KOPT-K1 (cell line): ENCODE results near the gene DAPL1.
"Not testable (repeated sequence)": the region's sequence is repeated elsewhere in the genome, so short reads cannot be mapped to it uniquely, and the experiment has no call there.

Source experiments
- H3K27ac ChIP-seq: fragments of 200-600 bp; sonication (generic); 2 replicates; pipeline ENCODE4 v1.5.1; 2016; ENCODE audit warnings: antibody characterized with exemption, mild to moderate bottlenecking, low read depth, low read length; ENCODE audit not compliant: poor library complexity, severe bottlenecking
- H3K36me3 ChIP-seq: fragments of 200-600 bp; sonication (generic); 2 replicates; pipeline ENCODE4 v1.5.1; 2017; ENCODE audit warnings: antibody characterized with exemption, mild to moderate bottlenecking, low read length, moderate library complexity; ENCODE audit not compliant: insufficient read depth
- H3K9me3 ChIP-seq: fragments of 200-600 bp; sonication (generic); 2 replicates; pipeline ENCODE4 v1.5.1; 2017; ENCODE audit warnings: antibody characterized with exemption, low read length, mild to moderate bottlenecking; ENCODE audit not compliant: insufficient read depth, poor library complexity, severe bottlenecking

DAPL1 gene

DNA sequence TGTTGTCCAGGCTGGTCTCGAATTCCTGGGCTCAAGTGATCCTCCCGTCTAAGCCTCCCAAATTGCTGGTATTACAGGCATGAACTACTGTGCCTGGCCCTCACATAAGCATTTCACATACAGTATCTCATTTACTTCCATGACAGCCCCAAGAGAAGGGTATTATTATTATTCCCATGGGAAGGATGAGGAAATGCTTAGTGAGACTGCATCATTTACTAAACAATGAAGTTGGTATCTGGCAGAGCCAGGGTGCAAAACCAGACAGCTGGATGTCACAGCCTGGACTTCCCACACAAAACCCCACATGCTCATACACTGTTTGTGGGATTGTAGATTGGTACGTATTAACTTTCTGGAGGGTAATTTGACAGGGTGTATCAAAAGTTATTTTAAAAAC, 29.9 kb downstream of the DAPL1 start:
- Histone ChIP-seq H3K27ac (no peak overlapping the region), H3K36me3 (no peaks in the 10 kb centered on the region), H3K9me3 (no peaks in the 10 kb centered on the region)

GRCh38 chr2:158826965-158827364, 31.8 kb downstream of the DAPL1 start:
- H3K27ac ChIP-seq: no peak overlapping the region
- no peaks in the 10 kb centered on the region for H3K9me3 ChIP-seq
- no peaks in the 10 kb centered on the region for H3K36me3 ChIP-seq

GRCh38 chr2:158828378-158829164, 33.5 kb downstream of the DAPL1 start:
- Histone ChIP-seq H3K9me3 (no peaks in the 10 kb centered on the region), H3K36me3 (no peaks in the 10 kb centered on the region), H3K27ac (no peak overlapping the region)

DNA sequence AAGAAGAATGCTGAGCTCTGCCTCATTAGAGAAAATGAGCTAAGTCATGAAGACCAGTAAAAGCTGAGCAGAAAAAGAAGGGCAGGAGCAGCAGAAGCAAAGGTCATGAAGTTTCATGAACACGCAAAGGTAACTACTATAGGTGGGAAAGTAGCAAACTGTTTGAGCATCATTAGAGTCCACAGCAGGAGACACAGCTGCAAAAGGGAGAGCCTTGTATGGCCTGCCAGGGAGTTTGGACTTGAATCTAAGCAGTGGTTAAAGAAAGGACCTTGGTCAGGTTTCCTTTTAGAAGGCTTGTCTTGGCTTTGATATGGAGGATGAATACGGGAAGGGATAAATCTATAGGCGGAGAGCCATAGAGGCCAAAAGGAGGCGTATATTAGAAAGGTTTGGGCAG, 34.0 kb downstream of the DAPL1 start:
- Histone ChIP-seq H3K9me3 (no peaks in the 10 kb centered on the region), H3K27ac (no peak overlapping the region), H3K36me3 (no peaks in the 10 kb centered on the region)

DNA sequence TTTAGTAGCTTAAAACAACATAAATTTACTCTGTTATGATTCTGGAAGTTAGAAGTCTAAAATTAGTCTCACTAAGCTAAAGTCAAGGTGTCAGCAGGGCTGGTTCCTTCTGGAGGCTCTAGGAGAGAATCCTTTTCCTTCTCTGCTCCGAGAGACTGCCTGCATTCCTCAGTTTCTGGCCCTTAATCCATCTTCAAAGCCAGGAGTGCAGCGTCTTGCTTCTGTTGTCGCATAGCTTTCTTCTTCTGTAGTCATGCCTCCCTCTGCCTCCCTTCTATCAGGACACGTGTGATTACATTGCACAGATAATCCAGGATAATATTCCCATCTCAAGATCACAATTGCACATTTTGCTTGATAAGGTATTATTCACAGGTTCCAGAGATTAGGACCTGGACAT, 35.1 kb downstream of the DAPL1 start:
- Histone ChIP-seq H3K36me3 (no peaks in the 10 kb centered on the region), H3K27ac (no peak overlapping the region), H3K9me3 (no peaks in the 10 kb centered on the region)

GRCh38 chr2:158835431-158835830, 40.3 kb downstream of the DAPL1 start:
- no peaks in the 10 kb centered on the region for H3K36me3 ChIP-seq
- H3K27ac ChIP-seq: no peak overlapping the region
- H3K9me3 ChIP-seq: no peaks in the 10 kb centered on the region

DNA sequence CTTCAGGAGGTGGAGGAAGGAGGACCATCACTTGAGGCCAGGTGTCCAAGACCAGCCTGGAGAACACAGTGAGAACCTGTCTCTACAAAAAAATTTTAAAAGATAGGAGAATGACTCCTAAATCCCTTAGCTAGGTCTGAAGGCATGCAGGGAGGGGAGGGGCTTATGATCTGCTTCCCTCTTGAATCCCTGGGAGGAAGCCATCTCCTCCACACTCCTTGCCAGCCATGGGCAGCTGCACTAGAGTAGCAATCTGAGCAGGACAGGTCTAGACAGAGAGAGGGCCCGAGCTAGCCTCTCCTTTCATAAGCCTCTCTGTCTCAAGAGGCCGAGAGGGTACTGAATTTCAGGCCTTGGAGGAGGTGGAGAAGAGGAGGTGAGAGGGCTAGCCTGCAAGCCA, 42.5 kb downstream of the DAPL1 start:
- Histone ChIP-seq H3K27ac (no peak overlapping the region), H3K36me3 (no peaks in the 10 kb centered on the region), H3K9me3 (no peaks in the 10 kb centered on the region)

DNA sequence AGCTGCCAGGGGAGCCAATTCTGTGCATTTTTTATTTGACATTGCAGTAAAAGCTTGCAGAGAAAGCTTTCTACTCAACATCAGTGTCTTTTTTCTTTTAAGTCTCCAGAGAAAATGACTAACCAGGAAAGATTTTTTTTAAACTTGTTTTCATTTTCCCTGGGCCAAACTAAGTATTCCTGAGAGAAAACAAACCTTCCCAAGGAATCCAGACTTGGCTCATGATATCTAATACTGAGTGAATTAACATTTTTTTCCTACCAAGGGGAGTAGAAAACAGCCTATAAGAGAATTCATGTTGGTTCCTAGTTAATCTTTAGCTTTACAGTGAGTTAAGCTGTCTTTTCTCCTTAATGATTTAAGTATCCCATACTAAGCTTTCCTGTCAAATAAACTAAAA, 46.7 kb downstream of the DAPL1 start:
- no peak overlapping the region for H3K27ac ChIP-seq
- no peaks in the 10 kb centered on the region for H3K9me3 ChIP-seq
- no peaks in the 10 kb centered on the region for H3K36me3 ChIP-seq

DNA sequence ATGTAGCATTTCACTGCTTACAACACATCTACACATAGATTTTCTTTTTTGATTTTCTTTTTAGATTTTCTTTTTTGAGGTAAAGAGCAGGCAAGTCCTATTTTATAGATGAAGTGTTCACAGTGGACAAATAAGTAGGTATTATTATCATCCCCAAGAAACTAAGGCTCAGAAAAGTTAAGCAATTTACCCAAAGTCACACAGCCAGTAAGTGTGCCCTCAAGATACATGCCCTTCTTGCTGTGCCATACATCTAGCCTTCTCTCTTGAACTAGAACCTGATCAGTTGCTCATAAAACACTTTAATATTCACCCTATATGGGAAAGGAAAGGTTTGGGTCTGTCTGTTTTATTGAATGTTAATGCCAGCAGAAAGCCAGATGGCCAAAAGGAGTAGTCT, 50.3 kb downstream of the DAPL1 start:
- Histone ChIP-seq H3K36me3 (no peaks in the 10 kb centered on the region), H3K9me3 (no peaks in the 10 kb centered on the region), H3K27ac (no peak overlapping the region)

DNA sequence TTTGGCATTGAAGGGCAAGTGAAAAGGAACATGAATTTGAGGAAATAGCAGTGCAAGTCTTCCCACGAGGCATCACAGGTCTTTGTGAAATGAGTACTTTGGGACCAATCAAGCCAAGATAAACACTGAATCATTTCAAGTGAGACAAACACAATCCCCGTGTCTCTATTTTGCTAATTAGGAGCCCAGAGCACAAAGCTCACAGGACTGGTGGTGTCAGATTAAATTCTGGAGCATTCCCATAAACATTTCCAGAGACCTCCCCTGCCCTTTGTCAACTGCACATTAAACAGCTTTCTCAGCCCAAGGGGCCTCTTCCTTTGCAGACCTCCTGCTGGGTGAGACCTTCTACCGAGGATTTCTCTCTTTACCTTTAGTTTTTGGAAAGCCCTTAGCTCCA, 50.7 kb downstream of the DAPL1 start:
- Histone ChIP-seq H3K36me3 (no peaks in the 10 kb centered on the region), H3K9me3 (no peaks in the 10 kb centered on the region), H3K27ac (no peak overlapping the region)

GRCh38 chr2:158847526-158847925, 52.4 kb downstream of the DAPL1 start:
- not testable (repeated sequence) for H3K9me3 ChIP-seq, H3K36me3 ChIP-seq, H3K27ac ChIP-seq

- not testable (repeated sequence) for H3K36me3 ChIP-seq, H3K9me3 ChIP-seq
Observed at GRCh38 chr2:158848031-158848970, 53.2 kb downstream of the DAPL1 start.

DNA sequence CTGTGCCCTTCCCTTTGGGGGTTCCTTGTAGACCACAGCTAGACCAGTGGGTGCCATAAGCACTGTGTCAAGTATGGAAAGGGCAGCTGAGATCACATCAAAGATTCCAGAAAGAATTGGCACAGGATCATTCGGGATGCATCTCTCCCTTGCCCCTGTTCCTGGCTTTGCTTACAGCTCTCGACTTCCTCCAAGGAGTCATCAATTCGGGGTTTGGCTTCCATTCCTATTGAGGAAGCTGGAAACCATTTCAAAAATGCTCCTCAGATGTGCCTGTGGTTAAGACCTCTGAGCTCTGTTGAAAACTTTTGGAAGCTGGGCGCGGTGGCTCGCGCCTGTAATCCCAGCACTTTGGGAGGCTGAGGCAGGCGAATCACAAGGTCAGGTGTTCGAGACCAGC, 65.1 kb downstream of the DAPL1 start:
- not testable (repeated sequence) for H3K9me3 ChIP-seq, H3K36me3 ChIP-seq, H3K27ac ChIP-seq

More at GRCh38 chr2:158848031-158848970, 53.2 kb downstream of the DAPL1 start:
- H3K27ac ChIP-seq: not testable (repeated sequence)

DNA sequence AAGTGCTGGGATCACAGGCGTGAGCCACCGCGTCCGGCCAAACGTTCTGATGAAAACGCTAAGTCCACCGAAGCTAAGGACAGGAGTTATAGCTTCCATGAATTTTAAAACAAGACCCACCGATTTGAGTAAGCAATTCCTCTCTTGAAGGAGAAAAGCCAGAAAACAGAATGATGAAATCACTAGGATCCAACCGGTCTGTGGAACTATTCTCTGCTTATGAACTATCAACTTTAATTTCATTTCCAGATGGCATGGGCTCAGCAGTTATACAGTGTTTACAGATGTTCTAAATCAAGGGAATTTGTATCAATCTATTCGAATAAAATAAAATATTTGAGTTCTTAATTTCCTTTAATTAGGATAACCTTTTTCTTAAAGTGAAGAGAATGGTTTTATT, 66.5 kb downstream of the DAPL1 start:
- H3K36me3 ChIP-seq, H3K27ac ChIP-seq, H3K9me3 ChIP-seq: not testable (repeated sequence)

DNA sequence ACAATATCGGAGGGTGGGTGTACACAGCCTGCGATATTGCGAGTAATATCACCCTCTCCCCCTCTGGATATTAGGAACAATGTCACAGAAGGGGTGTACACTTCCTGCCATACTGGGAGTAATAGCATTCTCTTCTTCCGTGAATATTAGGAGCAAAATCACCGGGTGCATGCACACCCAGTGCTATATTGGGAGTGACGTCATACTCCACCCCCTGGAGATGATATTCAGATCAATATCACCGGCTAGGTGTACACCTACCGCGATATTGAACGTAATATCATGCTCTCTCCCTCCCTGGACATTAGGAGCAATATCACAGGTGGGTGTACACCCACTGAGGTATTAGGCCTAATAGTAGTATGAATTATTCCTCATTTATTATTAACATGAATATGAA, 70.4 kb downstream of the DAPL1 start:
- H3K27ac ChIP-seq, H3K36me3 ChIP-seq, H3K9me3 ChIP-seq: not testable (repeated sequence)
